Iris pigment epithelial cell (primary cell): Measurements from ENCODE around the gene LGR6.
"Not testable (repeated sequence)": the region's sequence is repeated elsewhere in the genome, so short reads cannot be mapped to it uniquely, and the experiment has no call there.

Source experiments
- DNase-seq: peaks from one replicate; pipeline ENCODE4 v3.0.0-alpha.2; 2011; ENCODE audit warnings: low read depth

Gene LGR6

DNA sequence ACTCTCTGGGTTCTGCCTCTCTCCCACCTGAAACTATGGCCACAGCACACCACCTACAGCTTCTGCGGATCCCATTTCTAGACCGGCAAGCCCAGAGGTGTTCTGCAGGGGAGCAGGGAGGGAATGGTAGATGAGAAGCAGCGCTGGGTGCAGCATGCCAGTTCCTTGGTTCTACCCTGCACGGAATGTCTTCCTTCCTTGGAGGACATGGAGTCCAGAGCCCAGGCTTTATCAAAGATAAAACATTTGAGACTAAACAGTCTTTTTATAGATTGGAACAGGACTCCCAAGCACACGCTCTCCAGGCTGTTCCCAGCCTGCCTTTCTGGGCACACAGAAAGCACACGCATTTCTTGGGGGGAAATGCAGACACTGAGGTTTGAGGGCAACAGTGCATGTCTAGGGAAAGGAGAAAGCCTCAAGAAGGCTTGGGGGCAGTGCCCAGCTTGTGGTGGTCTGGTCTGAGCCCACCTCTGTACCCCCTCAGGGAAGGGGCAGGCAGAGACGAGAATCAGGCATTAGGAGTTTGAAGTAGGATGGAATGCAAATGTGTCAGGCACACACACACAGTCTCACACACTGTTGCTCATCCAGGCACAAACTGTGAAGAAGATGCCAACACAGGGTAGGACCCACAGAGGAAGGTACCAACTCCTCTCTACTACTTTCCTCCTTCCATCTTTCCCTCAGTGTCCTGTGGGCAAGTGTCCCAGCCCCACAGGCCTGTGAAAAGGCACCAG is 29.7 kb downstream of the LGR6 start:
- DNase-seq = no peak

DNA sequence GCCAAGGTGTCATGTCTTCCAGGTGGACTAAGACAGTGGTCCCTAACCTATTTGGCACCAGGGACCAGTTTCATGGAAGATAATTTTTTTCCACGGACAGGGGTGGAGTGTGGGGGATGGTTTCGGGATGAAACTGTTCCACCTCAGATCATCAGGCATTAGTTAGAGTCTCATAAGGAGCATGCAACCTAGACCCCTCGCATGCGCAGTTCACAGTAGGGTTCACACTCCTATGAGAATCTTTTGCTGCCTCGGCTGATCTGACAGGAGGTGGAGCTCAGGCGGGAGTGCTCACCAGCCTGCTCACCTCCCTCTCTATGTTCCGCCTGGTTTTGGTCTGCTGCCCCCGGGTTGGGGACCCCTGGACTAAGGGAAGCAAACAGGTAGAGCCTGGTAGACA is 30.9 kb downstream of the LGR6 start:
- DNase-seq = no peak

DNA sequence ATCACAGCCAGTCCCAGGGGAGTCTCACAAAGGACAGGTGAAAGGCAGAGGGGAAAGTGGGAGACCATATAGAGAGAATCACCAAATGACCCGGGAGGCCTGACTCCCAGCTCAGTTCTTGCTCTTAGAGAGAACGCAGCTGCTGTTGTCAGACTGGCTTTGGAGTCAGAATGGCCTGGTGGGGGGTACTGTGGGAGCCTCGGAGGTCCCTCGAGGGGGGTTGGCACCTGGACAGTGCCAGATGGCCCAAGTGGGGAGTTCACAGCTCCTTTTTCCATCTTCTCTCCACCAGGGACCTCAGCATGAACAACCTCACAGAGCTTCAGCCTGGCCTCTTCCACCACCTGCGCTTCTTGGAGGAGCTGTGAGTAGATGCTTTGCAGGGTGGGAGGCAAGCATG is 31.5 kb downstream of the LGR6 start:
- no peak for DNase-seq

DNA sequence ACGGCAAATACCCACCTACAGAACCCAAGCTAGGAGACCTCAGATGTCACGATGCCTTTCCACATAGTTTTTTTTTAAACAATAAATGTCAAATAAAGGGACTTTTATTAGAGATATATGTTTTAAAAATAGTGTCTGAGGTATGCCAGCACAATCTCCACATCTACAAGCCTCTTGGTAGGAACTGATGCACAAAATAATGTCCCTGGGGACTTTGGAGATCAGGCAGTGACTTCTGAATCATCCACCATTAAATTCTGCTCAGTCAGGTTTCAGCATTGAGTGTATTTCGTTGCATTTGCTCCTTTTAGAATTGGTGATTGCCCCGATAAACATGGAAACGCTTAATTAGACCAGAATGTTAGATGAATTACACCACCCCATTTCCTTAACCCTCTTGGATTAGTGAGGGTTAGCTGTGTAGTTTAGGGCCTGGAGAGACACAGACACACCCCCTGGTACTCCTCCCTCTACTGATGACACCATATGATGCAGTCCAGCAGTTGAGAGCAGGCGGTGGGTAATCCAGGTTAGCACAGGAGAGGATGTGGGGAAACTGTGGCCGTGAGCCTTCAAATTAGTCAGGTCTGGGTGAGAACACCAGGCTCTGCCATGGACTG is 33.6 kb downstream of the LGR6 start:
- no peak for DNase-seq

DNA sequence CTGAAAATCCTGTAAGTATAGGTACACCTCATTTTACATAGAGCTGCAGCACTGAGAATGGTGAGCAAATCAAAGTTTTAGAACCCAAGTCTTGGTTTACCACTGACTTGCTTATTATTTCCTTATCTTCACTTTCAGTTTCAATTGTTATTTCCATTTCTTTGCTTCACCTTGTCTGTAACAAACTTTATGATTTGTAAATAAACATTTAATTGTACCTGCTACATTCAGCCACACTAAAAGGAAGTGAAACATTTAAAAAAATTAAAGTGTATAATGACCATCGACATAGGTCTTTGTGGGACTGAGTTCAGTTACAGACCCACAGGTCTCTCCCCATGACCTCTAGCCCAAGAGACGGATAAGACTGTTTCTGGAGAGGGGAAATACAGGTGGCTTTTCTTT is 34.4 kb downstream of the LGR6 start:
- DNase-seq = no peak

DNA sequence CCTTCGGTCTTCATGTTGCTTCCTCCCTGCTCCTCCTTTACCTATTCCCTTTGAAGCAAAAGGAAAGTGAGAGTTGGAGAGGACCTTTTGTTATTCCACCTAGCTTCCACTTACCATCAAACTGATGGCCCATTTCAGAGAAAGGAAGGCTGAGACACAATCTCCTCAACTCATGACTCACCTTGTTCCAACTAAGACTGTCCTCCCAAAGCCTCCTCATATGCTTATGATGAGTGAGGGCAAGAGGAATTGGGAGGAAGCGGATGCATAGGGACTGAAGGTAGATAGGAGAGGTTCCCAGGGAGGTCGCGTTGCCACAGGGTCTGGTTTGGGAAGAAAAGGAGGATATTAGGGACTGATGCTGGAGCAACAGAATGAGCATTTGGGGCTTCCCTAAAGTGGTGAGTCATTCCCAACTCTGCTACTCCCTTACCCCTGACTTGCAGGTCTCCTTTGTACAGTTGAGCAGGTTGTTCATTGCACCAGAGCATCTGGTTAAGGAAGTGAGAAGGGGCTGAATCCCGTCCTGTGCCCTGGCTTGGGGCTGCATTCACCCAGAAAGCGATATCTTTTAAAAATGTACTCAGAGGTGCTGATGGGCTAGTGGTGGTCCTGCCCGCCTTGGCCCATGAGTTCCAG is 35.0 kb downstream of the LGR6 start:
- DNase-seq = no peak

DNA sequence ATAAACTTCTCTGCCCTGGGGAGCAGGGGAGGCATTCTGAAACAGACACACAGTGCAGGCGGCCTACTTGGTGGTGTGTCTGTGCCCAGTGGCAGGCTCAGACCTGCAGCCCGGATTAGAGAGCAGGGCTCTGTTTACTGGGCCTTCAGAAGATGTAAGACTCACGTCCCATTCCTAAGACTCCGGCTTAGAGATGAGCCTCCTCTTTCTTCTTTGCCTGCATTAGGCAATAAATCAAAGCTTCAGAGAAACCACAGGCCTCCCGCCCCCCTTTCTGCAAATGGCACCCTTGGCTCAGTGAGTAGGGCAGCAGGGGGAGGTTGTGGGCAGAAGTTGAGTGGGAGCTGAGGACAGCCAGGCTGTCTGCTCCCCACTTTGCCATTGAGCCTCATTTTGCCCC is 35.8 kb downstream of the LGR6 start:
- no peak for DNase-seq

DNA sequence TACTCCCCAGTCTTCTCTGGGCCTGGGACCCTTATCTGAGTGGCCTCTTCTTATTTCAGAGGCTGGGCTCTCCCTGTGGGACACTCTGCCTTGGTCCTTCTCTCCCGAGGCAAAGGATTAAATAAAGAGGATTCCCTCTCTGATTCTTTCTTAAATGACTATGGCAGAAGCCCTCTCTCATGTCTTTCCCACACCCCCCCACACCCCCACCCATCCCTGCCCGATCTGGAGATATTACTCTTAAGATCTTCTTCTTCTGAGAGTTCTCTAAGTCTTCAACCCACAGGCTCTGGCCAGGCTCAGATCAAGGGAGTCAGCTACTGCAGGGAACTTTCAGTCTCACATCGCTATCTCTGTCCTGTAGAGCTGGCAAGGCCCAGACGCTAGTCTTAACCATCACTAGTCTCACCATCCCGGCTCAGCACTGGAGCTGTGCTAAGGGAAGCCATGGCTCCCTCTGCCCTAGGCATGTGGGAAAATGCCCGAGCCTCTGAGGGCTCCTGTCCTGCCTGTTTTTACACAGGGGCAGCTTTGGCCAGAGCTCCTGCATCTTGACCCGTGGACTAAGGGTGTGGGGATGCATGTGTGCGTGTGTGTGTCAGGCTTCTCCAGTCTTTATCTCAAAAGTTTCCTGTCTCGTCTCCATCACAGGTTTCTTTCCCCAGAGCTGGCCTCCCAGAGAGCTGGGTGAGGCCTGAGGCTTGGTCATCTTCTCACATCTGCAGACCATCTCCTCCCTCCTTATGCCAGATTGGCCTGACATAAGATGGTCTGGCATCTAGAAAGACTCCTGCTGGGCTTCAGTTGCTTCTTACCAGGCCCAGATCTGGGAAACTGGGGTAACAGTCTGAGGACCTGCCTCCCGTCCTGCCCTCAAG is 36.7 kb downstream of the LGR6 start:
- no peak for DNase-seq

DNA sequence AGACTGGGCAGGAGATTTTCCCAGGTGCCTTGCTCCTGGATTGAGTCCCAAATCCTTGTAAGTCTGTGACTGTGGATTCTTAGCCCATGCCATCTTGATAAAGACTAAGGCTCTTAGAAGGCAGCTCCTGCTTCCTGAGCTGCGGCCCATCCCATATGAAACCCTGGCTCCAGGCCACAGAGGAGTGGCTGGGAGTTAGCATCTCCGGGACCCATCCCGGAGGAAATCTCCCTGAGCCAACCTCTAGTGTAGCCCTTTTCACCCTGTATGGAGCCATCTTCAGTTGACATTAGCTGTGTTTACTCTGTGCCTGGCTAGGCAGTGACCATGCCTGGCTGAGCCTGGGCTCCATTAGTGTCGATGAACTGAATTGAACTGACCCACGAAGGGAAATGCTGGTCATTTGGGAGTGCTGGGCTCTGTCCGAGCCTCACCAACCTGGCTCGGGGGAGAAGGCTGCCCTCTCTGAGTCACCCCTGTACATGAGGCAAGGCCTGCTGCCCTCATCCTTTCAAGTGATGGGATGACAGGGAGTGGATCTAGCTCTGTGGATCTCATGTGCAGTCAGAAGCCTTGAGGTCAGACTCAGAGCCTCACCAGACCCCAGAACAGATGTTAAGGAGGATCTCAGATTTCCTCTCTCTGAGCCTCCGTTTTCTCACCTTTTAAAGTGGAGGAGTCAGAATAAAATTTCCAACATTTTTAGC is 37.5 kb downstream of the LGR6 start:
- DNase-seq = no peak

DNA sequence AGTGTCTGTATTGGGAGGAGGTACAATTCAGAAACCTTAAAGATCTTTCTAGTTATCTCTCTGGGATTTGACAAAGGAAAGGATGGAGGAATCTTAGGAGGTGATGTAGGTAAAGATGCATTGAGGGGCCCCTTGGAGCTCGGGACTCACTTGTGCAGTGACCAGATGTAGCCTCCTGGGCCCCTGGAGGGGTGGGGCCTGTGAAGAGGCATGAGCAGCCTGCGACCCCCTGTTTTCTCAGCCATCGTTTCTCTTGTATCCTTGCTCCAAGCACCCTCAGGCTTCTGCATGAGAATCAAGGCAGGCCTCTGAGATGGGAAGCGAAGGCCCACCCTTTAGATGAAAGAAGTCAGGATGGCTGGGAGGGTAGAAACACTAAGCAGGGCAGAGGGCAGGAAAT is 39.6 kb downstream of the LGR6 start:
- DNase-seq = no peak

DNA sequence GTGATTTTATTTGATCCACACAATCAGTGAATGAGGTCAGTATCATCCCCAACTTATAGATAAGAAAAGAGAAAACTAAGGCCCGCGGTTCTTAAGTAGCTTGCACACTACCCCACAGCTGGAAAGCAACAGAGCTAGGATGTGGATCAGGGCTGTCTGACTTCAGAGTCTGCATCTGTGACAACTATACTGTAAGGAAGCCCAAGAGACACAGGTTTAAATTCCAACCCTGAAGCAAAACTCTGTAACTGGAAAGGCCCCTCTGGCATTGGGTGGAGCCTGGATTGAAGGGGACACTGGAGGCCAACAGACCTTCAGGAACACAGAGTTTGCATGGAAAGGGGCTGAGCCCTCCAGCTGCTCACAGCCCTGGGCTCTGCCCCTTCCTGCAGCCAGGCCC is 40.2 kb downstream of the LGR6 start:
- DNase-seq = no peak

DNA sequence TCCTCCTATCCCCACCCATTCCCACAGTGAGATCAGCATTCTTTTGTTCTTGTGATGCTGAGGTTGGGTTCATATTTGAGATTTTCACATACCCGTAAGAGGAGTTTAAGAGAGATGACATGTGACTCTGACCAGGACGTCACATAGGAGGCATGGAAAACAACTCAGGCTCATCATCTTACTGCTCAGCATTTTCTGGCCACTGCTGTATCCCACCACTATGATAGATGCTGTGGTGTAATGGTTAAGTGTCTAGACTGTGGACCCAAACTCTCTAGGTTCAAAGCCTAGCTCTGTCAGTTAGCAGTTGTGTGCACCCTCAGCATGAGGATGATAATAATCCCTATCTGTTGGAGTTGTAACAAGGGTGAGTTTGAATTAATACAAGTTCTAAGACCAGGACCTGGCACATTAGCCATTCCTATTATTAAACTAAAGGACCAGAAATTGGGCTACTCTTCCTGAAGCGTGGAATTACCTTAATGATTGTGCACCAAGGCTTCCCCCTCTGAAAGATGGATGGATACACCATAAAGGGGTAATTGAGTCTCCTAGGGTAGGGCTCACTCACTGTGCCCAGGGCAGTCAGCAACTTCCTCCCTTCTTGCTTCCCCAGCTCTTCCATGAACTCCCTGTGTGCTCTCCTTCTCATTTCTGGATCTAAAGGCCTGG is 40.9 kb downstream of the LGR6 start:
- DNase-seq = peak; percentile 12

DNA sequence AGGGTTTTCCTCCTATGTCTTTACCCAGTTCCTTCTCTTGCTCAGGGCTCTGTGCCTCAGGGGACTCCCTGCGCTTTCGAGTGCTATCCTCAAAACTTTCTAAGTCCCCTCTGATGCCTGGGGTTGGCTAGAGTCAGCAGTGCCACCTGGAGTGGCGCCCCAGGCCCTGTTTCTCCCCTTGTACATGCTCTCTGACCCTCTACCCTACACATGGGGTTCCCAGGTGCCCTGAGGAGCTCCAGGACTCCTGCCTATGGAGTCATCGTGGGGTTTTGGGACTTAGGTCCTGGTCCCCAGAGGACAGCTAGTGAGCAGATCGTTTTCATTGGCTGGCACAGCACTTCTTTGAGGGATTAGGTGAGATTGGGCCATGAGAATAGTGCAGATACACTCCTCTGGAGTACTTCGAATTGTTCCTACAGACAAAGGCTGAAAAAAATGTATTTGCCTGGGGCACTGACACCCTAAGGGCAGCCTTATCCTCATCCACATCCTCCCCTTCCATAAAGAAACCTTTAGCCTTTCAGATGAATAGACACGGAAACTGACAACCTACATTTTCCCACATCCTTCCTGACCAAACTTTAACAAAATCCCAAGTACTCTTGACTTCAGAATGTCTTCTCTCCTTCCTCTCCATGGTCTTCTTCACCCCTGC is 41.5 kb downstream of the LGR6 start:
- no peak for DNase-seq

DNA sequence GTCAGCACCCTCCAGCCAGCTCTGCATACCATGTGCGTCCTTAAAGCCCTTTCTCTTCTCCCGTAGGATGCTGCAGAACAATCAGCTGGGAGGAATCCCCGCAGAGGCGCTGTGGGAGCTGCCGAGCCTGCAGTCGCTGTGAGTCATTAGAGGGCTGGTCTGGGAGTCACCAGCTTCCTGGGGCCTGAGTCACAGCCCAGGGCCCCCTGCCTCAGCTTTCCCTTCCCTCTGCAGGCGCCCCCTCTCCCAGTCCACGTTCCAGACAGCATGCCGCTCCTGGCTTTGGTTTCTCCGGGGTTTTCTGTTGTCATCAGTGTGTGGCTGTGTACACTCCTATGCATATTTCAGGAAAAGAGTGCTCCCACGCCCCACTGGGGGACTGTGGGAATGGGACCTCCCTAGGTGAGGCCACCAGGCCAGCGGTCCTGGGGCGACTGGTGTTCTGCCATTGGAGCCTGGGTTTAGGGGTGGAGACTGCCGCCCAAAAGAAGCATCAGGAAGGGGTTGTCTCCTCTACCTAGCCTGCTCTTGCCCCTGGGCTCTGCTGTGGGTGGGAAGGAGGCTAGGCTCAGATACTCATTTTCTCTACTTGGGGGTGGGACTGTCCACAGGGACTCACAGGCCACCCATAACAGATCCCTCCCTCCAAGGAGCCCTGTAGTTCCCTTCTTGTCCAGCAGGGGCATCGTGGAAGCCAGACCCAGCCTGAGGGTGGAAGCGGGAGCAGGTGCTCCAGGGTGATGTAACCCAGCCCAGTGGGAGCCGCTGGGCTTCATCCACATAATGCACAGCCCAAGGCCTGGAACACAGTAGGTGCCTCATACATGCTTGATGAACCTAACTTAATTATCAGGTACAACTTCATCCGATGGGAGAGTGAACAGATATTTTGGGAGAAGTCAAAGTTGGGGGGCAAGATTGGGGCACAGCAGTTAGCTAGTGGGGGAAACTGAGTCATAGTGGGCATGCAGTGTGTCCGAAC is 42.5 kb downstream of the LGR6 start:
- DNase-seq = peak; percentile 96

DNA sequence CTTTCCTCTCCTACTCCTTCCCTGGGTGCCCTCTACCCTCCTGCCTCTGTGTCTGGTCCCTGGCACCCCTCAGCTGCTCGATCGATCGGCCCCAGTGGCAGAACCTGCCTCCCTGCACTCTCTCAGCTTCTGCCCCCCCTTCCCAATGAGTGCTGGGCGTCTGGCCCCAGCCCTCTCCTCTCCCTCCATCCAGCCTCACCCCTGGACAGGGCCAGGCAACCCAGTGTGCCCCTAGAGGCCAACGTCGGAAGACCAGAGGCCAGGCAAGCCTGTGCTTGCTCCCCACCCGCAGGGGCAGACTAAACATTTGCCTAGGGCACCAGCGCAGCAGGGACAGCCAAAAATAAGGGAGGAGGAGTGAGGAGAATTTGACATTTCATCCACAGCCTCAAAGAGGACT is 43.5 kb downstream of the LGR6 start:
- peak; percentile 21 for DNase-seq

DNA sequence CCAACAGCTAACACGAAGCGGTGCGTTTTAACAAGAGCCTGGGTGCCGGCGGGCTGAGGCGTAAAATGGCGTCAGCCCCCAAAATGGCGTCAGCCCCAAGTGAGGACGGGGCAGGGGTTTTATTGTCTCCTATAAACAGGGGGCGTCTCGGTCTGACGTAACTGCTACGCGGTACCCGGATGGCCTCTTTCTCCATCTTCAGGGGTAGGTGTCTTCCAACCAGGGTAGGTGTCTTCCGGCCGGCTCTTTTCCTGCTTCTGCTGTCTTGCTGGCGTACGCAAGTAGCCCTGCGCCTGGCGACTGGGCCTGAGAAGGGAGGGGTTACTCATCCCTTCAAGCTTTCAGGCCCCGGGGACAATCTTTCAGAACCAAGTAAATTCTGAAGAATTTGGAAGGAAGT is 45.3 kb downstream of the LGR6 start:
- DNase-seq = no peak

DNA sequence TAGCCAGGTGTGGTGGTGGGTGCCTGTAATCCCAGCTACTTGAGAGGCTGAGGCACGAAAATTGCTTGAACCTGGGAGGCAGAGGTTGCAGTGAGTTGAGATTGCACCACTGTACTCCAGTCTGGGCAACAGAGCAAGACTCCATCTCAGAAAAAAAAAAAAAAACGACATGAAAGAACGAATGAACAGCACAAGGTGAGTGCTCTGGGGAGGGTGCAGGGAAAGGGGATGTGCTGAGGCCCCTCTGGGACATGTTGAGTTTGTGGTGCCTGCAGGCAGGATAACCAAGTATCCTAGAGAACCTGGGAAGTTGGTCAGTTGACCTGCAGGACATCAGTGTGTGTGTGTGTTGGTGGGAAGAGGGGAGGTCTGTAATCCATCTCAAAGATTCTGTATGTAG is 46.6 kb downstream of the LGR6 start:
- DNase-seq = not testable (repeated sequence)

DNA sequence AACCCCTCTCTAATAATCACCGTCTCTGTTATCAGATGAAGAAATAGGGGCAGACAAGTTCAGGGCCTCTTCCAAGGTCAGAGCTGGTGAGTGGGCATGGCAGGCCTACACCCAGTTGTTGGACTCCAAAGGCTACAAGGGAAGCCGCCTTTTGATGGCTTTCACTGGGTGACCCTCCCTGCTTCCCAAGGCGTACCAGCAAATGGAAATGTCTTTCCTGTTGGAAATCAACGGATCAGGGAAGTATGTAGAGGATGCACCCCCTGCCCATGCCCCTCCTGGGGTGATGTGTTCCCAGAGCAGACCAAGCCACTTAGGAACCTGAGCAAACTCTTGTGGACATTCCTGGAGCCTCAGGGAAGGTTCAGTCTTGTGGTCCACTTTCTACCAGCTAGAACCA is 47.4 kb downstream of the LGR6 start:
- DNase-seq = no peak

DNA sequence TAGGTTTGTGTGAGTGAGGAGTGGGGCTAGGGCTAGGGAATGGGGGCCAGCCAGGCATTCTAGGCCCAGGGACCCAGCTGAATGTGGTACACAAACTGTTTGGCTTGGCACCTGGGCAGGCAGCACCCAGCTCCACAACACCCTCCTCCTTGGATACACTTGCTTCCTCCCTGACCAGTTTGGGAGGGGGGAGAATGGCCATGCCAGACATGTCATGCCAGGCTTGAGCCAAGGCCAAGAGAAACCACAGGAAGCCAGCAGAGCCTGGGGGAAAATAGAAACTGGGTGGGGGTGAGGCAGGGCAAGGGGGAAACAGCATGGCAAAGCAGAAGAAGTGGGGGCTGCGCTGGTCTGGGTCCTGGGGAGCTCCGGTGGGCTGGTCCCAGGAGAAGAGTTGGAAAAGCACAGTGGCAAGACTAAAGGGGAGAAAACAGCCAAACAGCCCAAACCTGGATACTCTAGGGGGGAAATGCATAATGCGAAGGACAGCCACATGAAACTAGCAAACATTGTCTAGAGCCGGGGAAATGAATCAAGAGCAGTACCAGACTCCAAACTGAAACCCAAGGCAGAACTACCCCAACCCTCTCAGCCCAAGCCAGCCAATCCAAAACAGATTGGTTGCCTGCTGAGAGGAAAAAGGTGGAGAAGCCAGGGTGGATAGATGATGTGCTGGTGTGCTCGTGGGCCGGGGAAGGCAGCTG is 47.9 kb downstream of the LGR6 start:
- DNase-seq = no peak
